GM18507 (cell line): ENCODE data around the gene TEX2.
"Not testable (repeated sequence)": the region's sequence is repeated elsewhere in the genome, so short reads cannot be mapped to it uniquely, and the experiment has no call there.

Source experiments
- DNase-seq: peaks from one replicate; pipeline ENCODE4 v3.0.0; 2011; ENCODE audit warnings: low read depth; ENCODE audit not compliant: insufficient read length; ENCODE audit errors: extremely low spot score
- FAIRE-seq: peaks from 2 replicates; lab custom pipeline; 2011; peaks lifted over from hg19 to GRCh38; lab: Jason Lieb, UNC

Gene TEX2

DNA sequence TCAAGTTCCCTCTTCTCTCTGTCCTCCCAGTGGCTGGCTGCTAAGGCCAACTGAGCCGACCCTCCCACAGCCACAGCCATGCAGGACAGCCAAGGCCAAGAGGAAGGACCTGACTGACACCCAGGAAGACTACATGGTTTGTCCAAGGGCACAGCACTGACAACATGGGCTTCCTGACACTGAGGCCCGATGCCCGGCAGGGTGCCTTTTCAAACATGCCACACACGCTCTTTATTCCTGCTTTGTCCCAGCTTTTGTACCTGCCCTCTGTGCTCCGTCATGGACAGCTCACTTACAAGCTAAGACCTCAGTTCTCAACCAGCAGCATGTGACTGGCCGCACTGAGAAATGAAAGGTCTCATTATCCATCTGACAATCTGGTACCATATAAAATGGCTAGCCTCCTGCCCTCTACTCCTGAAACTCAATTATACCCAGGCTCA is 45.8 kb downstream of the TEX2 start:
- FAIRE-seq (no peak), DNase-seq (no peak)

DNA sequence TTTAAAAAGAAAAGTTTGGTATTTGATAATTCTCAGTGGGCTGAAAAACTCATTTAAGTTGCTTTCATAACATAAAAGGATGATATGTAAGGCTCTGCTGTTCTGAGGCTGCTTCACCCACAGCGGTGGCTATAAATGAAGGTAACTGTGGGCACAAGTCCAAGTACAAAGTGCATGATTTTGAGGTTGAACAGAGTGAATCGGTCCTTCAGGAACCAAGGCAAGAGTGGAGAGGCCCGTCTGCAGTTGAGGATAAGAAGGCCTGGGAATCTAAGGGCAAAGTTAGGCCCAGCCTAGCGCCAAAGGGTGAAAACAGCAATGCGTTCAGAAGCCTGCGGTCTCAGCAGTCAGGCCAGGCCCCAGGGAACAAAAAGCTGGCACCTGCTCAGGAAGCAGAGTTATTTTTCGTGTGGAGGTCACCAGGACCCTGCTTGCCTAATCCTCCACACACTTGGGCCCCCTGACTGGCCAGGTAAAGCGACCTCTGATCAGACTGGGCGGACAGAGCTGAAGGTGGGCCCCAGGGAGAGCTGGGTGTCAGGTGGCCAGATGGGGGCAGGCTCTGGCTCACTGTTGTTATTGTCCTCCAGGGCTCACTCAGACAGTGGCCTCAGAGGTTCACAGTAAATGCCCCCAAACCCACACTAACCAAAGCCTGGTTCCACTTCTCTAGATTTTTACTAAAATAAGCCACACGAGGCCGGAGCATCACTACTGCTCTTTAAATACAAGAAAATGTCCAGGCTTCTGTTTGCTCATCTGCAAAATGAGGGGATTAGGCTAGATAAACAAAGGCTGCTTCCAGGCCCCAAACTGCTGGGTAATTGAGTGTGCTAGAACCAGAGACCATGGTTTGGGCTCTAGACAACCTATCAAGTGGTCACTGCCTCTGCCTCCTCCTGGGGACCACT is 46.5 kb downstream of the TEX2 start:
- DNase-seq, result no peak
- FAIRE-seq, result no peak

DNA sequence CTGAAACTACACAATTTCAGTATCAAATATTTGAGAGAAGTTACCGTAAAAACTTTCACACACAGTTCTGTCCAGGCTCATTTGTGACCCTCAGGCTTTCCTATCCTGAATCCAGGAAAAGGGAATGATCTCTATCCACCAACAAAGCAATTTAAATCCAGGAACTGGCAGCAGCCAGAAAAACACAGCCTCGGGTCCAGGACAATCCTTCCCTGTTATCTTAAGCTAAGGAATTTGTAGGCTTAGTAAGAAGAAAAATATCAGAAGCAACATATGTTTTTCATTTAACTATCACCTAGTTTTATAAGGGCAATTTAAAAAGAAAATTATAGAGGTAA is 47.1 kb downstream of the TEX2 start:
- FAIRE-seq (no peak), DNase-seq (no peak)

DNA sequence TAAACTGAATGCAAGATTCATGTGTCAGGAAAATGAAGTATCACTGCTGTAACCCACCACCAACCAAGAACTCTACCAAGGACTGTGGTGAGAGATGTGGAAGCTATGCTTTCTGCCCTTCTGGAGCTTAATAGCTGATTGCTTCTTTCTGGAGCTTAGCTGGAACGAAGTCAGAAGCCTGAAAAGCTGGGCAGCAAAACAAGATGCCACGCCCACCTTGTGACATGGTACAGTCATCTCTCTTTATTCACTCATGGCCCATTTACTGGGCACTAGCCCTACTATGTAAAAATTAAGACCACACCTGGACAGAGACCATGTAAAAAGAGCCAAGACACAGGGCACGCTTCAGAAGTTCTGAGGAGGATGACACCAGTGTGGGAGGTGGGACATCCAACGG is 48.1 kb downstream of the TEX2 start:
- DNase-seq (no peak), FAIRE-seq (no peak)

DNA sequence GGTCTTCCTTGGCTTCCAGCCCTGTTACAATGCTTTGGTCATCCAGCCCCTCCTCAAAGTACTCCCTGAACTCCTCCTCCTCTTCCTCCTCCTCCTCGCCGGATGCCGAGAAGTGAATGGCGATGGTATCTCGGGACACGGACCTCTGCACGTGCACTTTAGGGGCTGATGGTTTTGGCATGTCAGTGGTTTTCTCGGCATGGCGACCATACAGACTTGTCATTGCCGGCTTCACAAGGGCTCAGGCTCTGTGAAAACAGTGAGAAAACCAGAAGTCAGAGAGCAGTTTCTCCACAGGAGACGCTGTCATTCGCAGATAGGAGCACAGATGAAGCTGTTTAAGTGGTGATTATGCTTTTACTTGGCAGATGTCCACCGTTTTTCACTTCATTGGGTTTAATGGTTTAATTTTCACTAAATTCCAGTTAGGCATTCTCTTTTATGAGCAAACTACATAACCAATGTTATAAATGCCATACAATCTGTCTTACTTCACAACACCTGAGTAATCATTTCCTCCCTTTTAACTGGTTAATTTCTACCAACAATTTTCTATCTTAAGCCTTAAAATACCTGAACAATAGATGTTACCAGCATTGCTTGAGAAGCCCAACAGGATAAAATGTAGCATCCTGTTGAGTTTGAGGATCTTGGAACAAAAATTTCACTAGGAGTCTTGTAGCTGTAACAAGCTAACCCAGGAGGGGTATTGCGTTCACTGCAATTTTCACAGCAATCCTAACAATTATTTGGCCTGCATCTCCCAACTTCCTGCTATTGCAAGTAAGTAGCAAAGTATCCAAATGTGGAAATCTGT is 48.9 kb downstream of the TEX2 start:
- FAIRE-seq, result no peak
- DNase-seq, result no peak

DNA sequence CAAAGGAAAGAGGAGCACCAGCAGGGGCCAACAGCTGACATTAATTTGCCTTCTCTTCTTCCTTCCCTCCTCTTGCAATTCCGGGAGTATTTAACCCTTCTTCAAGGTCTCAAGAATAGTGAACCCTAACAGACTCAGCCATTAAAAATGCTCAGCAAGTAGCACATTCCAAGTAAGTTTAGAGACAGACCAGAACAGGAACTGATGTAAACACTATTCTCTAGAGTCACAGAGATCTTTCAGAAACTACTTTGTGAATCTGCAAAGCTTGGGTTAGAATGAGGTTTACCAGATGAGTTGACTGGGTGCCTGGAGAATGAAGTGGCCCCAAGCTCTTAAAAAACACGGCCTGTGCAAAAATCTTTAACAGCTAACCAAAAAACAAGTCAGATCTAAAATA is 50.9 kb downstream of the TEX2 start:
- no peak for DNase-seq
- FAIRE-seq, result no peak

DNA sequence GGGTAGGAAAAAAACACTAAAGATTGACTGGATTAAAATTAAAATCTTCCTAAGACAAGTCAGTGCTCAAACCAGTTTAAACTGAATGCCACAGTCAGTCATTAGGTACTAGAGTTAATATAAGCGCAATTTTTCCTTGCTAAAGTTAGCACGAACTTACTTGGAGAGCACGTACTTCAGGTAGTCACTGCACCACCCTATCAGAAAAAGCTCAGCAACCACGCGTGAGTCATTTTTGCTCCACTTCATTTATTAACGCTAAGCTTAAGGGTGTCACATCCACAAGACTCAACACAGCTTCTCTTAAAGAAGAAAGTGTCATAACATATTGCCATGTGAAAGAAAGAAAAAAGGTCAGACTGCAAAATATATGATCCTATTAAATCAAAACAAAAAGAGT is 53.1 kb downstream of the TEX2 start:
- DNase-seq (no peak), FAIRE-seq (no peak)

DNA sequence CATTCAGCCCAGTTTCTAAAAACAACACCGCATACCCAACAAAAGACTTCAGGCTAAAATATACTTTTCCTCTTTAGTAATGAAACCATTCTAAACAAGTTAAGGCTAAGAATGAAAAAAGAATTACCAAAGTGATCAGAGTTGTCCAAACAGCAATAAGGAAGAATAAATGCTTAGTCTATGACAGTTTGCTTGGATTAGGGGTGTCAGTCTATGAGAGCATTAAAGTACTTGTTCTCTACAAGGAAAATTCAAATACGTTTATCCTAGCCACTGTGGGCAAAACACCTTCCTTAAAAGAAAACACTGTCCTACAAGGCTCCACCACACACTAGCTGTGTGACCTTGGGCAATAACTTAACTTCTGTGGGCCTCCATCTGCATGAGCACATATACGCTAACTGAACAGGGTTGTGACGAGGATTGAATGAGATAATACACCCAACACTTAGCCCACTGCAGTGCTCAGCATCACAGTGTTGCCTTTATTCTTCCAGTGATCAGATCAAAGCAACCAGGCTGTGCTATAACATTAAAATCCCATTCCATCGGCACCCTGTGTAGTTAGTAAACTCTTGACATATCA is 53.6 kb downstream of the TEX2 start:
- FAIRE-seq (no peak), DNase-seq (no peak)

DNA sequence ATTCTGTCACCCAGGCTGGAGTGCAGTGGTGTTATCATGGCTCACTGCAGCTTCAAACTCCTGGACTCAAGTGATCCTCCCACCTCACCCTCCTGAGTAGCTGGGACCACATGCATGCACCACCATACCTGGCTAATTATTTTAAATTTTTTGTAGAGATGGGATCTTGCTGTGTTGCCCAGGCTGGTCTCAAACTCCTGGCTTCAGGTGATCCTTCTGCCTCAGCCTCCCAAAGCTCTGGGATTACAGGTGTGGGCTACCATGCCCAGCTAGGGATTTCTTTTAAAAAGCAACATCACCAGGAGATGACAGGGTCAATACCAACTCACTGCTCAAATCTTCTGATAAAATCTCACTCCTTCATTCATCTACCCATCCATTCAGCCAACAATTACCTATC is 54.4 kb downstream of the TEX2 start:
- not testable (repeated sequence) for DNase-seq, FAIRE-seq

DNA sequence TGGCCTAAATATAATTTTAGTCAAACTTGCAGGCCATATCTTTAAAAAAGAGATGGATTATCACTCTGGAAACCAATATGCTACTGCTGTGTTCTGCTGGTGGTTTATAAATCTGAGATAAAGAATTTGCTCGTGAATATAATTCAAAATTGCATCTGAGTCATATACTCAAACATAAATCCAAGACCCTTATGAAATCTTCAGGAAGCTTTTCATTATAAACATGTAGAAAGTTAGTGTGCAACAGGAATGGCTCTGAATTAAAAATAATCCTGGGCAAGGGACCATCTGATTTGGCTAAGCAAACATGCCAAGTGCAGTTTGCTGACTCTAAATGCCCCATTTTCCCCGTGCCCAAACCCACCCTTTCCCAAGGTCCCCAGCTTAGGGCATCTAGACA is 57.3 kb downstream of the TEX2 start:
- FAIRE-seq, result no peak

DNA sequence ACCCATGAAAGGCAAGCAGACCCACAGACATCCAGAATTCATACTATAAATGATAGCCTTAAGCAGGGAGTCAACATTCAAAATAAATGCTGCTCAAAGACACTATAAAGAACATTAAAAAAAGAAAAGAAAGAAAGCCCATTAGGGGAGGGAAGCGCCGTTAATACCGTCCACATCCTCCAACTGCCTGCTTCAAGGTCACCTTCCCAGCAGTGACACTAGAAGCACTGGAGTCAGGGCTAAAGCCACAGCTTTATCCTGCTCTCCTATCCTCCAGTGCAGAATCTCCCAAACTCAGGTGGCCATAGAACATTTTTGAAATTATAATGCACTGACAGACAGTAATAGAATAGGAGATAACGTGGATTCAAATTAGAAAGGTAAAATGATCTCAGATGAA is 59.4 kb downstream of the TEX2 start:
- DNase-seq (no peak), FAIRE-seq (no peak)

More for the DNA sequence above, 57.3 kb downstream of the TEX2 start:
- DNase-seq, result no peak

DNA sequence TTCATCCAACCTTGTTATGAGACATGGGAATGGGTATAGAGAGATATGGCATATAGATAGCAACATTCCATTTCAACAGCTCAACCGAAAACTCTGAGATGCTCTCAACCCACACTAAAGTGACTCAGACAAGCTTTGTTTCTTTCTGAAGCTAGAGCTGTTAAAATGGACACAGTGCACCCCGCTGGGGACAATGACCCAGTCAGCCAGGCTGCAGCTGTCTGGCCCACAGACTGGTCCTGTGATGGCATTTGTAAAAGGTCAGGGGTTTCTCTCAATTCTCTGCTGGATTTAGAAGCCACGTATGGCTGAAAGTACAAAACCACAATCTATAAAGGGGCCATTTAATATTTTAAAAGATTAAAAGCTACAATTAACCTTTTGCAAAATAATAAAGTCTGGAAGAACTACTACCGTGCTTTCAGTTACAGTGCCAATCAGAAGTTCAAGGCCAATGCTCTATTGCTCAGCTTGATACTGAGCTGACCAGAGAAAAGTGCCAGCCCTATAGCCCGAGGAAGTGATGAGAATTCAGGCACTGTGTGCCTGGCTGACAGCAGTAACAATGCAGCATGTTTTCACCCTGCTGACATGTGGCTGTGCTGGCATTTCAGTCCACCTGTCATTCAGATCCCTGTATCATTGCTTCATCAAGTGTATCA is 60.2 kb downstream of the TEX2 start:
- DNase-seq (no peak), FAIRE-seq (no peak)

DNA sequence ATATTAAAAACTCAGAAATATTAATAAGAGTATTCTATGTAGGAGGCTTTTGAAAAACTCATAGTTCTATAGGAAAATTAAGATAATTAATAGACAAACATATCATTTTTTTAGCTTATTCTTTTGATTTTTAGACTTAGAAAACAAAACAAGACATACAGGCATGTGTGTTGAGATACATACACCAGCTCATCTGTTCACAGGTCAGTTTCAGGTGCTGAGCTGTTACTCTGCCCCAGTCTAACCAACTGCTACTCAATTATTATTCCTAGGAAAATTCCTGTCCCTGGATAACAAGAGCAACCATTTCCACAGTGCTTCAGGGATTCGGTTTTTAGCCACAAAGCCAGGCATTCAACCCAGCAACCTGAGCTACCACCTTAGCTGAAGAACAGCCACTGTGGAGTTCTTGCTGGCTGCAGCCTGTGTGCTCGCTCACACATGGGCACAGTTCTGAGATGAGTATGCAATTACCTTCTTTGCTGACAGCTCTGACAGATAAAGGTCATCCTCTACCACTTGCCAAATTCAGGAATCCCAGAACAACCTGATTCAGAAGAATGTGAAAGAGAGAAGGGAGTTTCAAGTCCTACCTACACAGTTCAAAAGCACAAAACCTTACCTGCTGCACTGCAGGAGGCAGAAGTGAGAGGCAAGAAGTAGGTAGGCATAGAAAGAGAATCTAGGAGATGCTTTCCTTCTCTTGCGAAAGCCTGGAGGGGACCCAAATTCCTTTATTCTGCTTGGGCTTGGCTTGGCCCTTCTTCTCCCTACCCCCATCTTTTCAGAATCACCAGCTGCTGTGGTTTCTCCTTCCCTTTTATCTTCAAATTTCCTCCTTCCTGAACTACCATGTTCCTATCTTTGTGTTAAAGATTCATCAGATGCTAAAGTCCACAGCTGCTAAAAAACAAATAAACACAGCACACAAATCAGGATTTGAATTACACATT is 62.7 kb downstream of the TEX2 start:
- DNase-seq (no peak), FAIRE-seq (no peak)

DNA sequence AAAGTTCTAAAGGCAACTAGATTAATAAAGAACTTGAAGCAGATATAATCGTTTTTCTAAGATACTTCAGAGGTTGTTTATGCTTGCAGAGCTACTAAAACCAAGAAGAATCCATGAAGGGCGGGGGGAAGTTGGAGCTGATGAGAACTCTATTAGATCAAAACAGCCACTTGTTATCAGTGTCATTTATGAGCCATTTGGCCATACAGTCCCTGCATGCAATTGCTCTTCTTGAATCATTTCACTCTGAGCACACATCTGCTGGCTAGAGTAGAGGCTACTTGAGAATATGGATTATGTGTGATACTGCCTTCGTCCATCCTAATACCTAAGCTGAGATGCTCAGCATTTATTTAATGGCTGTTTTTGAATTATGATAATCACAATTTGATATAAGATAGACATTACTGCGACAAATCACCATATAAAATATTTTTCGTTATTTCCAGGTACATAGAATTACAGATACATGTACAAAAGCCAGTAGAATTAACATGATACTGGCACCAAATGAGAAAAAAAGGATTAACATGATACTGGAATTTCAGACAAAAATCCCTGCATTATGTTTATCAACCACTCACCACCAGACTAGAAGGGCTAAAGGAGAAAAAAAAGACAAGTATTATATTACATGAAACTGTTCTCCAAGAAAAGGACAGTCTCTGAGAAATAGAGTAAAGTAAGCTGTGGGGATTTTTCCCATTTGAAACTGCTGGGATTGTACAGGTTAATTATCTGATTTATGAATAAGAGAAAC is 64.5 kb downstream of the TEX2 start:
- FAIRE-seq, result no peak

DNA sequence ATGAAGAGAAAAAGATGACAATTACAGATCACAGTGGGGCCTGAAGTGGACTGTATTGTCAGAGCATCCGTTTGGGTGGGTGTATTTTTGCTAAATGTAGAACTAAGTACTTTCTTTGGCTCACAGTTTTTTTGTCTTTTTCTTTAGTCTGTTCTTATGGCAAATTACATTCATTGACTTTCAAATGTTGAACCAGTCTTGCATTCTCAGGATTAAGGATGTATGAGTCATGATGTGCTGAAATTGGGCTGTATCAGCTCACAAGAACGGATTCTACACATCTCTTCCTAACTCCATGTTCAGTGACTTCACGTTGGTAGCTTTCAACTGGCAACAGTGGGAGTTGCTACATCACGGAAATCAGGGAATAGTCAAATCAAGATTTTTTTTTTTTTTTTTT is 66.5 kb downstream of the TEX2 start:
- no peak for FAIRE-seq

More for the DNA sequence above, 64.5 kb downstream of the TEX2 start:
- DNase-seq, result no peak

DNA sequence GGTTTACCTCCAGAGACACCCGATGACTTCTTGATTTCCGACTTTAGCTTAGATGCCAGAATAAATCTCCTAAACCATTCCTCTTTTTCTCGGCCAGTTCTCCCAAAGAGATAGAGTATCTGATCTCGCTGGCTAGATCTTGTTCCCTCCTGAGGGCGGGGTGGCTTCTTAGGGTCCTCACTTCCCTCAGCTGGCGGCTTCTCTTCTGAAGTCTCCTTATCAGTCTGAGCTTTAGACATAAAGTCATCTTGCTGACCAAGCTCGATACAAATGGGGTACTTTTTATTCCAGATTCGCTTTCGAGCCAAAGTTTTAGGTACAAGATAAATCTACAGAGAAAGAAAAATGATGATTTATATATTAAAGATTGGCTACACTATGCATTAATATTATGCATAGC is 69.5 kb downstream of the TEX2 start:
- FAIRE-seq (no peak), DNase-seq (no peak)

More for the DNA sequence above, 66.5 kb downstream of the TEX2 start:
- DNase-seq, result no peak

DNA sequence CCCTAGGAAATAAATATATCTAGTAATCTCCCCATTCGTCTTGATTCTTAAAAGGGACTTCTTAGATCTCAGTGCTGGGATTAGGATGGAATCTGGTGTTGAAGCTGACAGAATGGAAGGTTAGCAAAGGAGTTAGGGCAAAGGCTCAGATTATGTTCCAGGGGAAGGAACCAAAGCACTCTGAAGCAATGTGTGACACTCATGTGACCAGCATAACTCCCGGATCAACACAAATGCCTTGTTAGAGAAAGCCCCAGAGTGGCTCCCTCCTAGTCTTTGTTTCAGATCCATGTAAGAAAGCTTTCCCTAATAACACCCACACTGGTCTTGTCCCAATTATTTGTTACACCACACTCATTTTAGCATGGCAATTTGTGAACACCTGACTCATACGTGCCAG is 70.5 kb downstream of the TEX2 start:
- DNase-seq, result no peak
- FAIRE-seq, result no peak

DNA sequence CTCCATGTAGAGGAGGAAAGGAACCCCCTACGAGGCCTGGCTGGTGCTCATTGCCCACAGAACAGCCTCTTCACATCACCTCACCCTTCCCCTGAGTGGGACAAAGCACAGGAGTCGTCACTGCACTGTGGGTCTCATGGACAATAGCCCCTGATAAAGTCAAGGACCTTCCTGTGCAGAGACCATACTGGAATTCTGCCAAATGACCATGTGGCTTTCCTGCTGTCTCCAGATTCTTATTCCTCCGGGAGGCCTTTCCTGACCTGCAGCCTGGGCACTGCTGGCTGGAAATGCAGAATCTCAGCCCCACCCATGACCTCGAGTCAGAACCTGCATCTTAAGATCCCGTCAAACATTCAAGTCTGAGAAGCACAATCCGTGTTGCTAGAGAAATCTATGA is 72.6 kb downstream of the TEX2 start:
- DNase-seq (no peak), FAIRE-seq (no peak)
